GM19397 (cell line): ENCODE results near the gene CLSTN2.

Experiments
- ATAC-seq: cut with Tn5 transposase; IDR thresholded peaks from one replicate; pipeline ENCODE4 v1.9.1; 2021; ENCODE audit warnings: mild to moderate bottlenecking, moderate library complexity; ENCODE audit not compliant: unreplicated experiment

CLSTN2 gene

GRCh38 chr3:140363801-140364200, 428.8 kb downstream of the CLSTN2 start:
- no peak for ATAC-seq

- no peak for ATAC-seq
Observed at GRCh38 chr3:140365872-140366697, 431.1 kb downstream of the CLSTN2 start.

- ATAC-seq, result no peak
Observed at GRCh38 chr3:140368223-140368811, 433.3 kb downstream of the CLSTN2 start.

- no peak for ATAC-seq
Observed at GRCh38 chr3:140370686-140371085, 435.7 kb downstream of the CLSTN2 start.

- ATAC-seq, result no peak
Observed at GRCh38 chr3:140373234-140373633, 438.2 kb downstream of the CLSTN2 start.

- ATAC-seq, result no peak
Observed at GRCh38 chr3:140375002-140375401, 440.0 kb downstream of the CLSTN2 start.

GRCh38 chr3:140376136-140376889, 441.3 kb downstream of the CLSTN2 start:
- no peak for ATAC-seq

GRCh38 chr3:140377644-140378043, 442.7 kb downstream of the CLSTN2 start:
- no peak for ATAC-seq

GRCh38 chr3:140378571-140379340, 443.8 kb downstream of the CLSTN2 start:
- no peak for ATAC-seq

GRCh38 chr3:140384028-140384771, 449.2 kb downstream of the CLSTN2 start:
- no peak for ATAC-seq

GRCh38 chr3:140384876-140385275, 449.9 kb downstream of the CLSTN2 start:
- no peak for ATAC-seq

GRCh38 chr3:140386357-140387100, 451.5 kb downstream of the CLSTN2 start:
- ATAC-seq, result no peak

GRCh38 chr3:140387244-140387643, 452.3 kb downstream of the CLSTN2 start:
- ATAC-seq, result no peak

- no peak for ATAC-seq
Observed at GRCh38 chr3:140388202-140388922, 453.4 kb downstream of the CLSTN2 start.

GRCh38 chr3:140391061-140391460, 456.1 kb downstream of the CLSTN2 start:
- ATAC-seq, result no peak

GRCh38 chr3:140394488-140395133, 459.6 kb downstream of the CLSTN2 start:
- no peak for ATAC-seq

- no peak for ATAC-seq
Observed at GRCh38 chr3:140395134-140396075, 460.4 kb downstream of the CLSTN2 start.
